C4-2B (cell line): ENCODE data around the gene GRAMD2A.

ENCODE experiments used
- H3K27ac ChIP-seq: fragments of 450-650 bp; 2 replicates; pipeline ENCODE4 v1.5.1; 2017
- CTCF ChIP-seq: fragments of 450-650 bp; conservative IDR thresholded peaks from 2 replicates; pipeline ENCODE4 v1.5.1; 2017; ENCODE audit warnings: mild to moderate bottlenecking
- ZFX ChIP-seq: fragments of 450-650 bp; IDR thresholded peaks from 2 replicates; pipeline ENCODE4 v1.6.1; 2017

GRAMD2A gene

GRCh38 chr15:72139667-72140066 is 57.9 kb downstream of the GRAMD2A start:
- TF ChIP-seq ZFX: no peak
- TF ChIP-seq CTCF: no peak

GRCh38 chr15:72136170-72137051 is 61.2 kb downstream of the GRAMD2A start:
- H3K27ac ChIP-seq: no peak overlapping the region
- TF ChIP-seq ZFX (no peak), CTCF (no peak)

More at GRCh38 chr15:72139667-72140066, 57.9 kb downstream of the GRAMD2A start:
- H3K27ac ChIP-seq: no peak overlapping the region

- no peak for TF ChIP-seq CTCF
- no peak for TF ChIP-seq ZFX
- no peak overlapping the region for H3K27ac ChIP-seq
Measured at GRCh38 chr15:72135719-72136118, 61.9 kb downstream of the GRAMD2A start.

GRCh38 chr15:72133211-72133610 is 64.4 kb downstream of the GRAMD2A start:
- no peak overlapping the region for H3K27ac ChIP-seq
- no peak for TF ChIP-seq CTCF
- TF ChIP-seq ZFX: no peak

GRCh38 chr15:72131922-72132321 is 65.7 kb downstream of the GRAMD2A start:
- TF ChIP-seq CTCF: no peak
- TF ChIP-seq ZFX: no peak
- no peak overlapping the region for H3K27ac ChIP-seq

GRCh38 chr15:72130272-72130671 is 67.3 kb downstream of the GRAMD2A start:
- H3K27ac ChIP-seq: no peak overlapping the region; the same call in 1 of the 2 replicates
- TF ChIP-seq CTCF (no peak), ZFX (no peak)

- TF ChIP-seq ZFX (no peak), CTCF (no peak)
- no peak overlapping the region for H3K27ac ChIP-seq
Measured at GRCh38 chr15:72128359-72128758, 69.2 kb downstream of the GRAMD2A start.
